C4-2B (cell line): Measurements from ENCODE around the gene GPSM3.

ENCODE experiments used
- ZFX ChIP-seq: fragments of 450-650 bp; IDR thresholded peaks from 2 replicates; pipeline ENCODE4 v1.6.1; 2017
- TF ChIP-seq, protein P1 (sequence below): fragments of 450-650 bp; conservative IDR thresholded peaks from 2 replicates; pipeline ENCODE4 v1.5.1; 2017; ENCODE audit warnings: mild to moderate bottlenecking

GRCh38 chr6:32163559-32164258, 28.7 kb downstream of the GPSM3 start:
- TF ChIP-seq, protein P1, sequence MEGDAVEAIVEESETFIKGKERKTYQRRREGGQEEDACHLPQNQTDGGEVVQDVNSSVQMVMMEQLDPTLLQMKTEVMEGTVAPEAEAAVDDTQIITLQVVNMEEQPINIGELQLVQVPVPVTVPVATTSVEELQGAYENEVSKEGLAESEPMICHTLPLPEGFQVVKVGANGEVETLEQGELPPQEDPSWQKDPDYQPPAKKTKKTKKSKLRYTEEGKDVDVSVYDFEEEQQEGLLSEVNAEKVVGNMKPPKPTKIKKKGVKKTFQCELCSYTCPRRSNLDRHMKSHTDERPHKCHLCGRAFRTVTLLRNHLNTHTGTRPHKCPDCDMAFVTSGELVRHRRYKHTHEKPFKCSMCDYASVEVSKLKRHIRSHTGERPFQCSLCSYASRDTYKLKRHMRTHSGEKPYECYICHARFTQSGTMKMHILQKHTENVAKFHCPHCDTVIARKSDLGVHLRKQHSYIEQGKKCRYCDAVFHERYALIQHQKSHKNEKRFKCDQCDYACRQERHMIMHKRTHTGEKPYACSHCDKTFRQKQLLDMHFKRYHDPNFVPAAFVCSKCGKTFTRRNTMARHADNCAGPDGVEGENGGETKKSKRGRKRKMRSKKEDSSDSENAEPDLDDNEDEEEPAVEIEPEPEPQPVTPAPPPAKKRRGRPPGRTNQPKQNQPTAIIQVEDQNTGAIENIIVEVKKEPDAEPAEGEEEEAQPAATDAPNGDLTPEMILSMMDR, result no peak
- no peak for TF ChIP-seq ZFX
